Thymus (tissue), 11 donors: ENCODE data around the gene POLE4. TPM values are rescaled to one million over a fixed set of nuclear protein-coding genes. Genes with fewer than 3 reads are reported as not detected.

Source experiments
- DNase-seq, 9 donors: peaks; one replicate each; pipeline ENCODE4 v3.0.0-alpha.2; 2013; ENCODE audit warnings: low spot score in 9 of 9, low read depth in 6 of 9, missing footprints in 1 of 9
- H3K27ac ChIP-seq, 2 donors: one replicate each; pipeline ENCODE4 v1.5.1; 2013; ENCODE audit warnings: control low read depth in 1 of 2, low read depth in 1 of 2, low read length in 1 of 2, mild to moderate bottlenecking in 1 of 2, moderate library complexity in 1 of 2
- H3K27me3 ChIP-seq, 2 donors: one replicate each; pipeline ENCODE4 v1.5.1; 2013; ENCODE audit warnings: low read length in 1 of 2; ENCODE audit not compliant: control insufficient read depth in 2 of 2, insufficient read depth in 1 of 2
- H3K36me3 ChIP-seq, 2 donors: one replicate each; pipeline ENCODE4 v1.5.1; 2013; ENCODE audit warnings: low read length in 1 of 2, mild to moderate bottlenecking in 1 of 2, moderate library complexity in 1 of 2; ENCODE audit not compliant: control insufficient read depth in 2 of 2, insufficient read depth in 2 of 2
- H3K4me1 ChIP-seq, 2 donors: one replicate each; pipeline ENCODE4 v1.5.1; 2013; ENCODE audit warnings: low read length in 2 of 2; ENCODE audit not compliant: control insufficient read depth in 2 of 2, insufficient read depth in 2 of 2
- H3K4me3 ChIP-seq, 2 donors: one replicate each; pipeline ENCODE4 v1.5.1; 2013; ENCODE audit warnings: low read length in 2 of 2, control low read depth in 1 of 2, mild to moderate bottlenecking in 1 of 2
- H3K9me3 ChIP-seq, 2 donors: one replicate each; pipeline ENCODE4 v1.5.1; 2013; ENCODE audit warnings: low read length in 1 of 2, mild to moderate bottlenecking in 1 of 2; ENCODE audit not compliant: control insufficient read depth in 2 of 2, insufficient read depth in 1 of 2
- WGBS: extraction: QIAGEN DNeasy Blood & Tissue Kit; methylation state at CpG from one replicate; pipeline ENCODE4 v1.1.7; 2013; 5-methylcytosine and 5-hydroxymethylcytosine counted together
- polyA plus RNA-seq: library from polyadenylated mRNA; stranded (reverse); fragments of 200-250 nt; gene quantifications from one replicate; pipeline ENCODE4 v1.2.3, GENCODE V29; 2013
- total RNA-seq: library from RNA; stranded (reverse); fragments of 120-200 nt; gene quantifications from one replicate; pipeline ENCODE4 v1.2.4, GENCODE V29; 2013
- donor health status: healthy.

Gene POLE4
- total and polyA plus RNA-seq, 2 donors: 44.4 to 61.0 TPM

DNA sequence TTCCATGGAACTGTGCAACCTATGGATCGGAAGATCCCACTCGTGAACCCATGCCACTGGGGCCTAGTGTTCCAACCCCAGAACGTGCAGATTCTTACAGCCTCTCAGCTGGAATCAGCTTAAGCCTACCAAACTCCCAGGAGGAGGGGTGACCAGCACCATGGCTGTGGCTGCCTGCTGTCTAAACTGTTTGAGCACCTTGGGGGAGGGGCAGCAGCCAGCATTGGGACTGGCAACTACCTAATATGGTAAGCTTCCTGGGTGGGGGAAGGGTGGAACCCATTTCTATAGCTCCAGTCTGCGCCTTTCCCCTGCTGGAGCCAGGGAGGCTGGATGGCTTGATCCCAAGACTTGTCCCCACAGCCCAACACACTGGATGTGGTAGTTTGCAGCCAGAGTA, 10.7 kb upstream of the POLE4 start:
- Histone ChIP-seq H3K27me3 (no peaks in the 10 kb centered on the region), H3K4me1 (no peaks in the 10 kb centered on the region), H3K36me3 (peaks cover 0 to 4% of the 10 kb centered on the region in 2 donors), H3K4me3 (no peak overlapping the region), H3K9me3 (peaks cover 0 to 12% of the 10 kb centered on the region in 2 donors), H3K27ac (no peak overlapping the region)
- DNase-seq: no peak
- WGBS: 97% methylated on average over 4 of the region's 4 CpGs

DNA sequence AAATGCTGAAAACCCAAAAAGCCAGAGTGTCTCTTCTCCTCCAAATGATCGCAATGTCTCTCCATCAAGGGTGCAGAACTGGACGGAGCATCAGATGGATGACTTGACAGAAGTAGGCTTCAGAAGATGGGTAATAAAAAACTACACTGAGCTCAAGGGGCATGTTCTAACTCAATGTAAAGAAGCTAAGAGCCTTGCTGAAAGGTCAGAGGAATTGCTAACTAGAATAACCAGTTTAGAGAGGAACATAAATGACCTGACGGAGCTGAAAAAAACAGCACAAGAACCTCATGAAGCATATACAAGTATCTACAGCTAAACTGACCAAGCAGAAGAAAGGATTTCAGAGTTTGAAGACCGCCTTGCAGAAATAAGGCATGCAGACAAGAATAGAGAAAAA, 9.7 kb upstream of the POLE4 start:
- DNase-seq: no peak
- Histone ChIP-seq H3K27ac (no peak overlapping the region), H3K4me3 (no peak overlapping the region), H3K27me3 (no peaks in the 10 kb centered on the region), H3K36me3 (peaks cover 0 to 4% of the 10 kb centered on the region in 2 donors), H3K4me1 (no peaks in the 10 kb centered on the region), H3K9me3 (peaks cover 0 to 20% of the 10 kb centered on the region in 2 donors)
- 98% methylated on average over 4 of the region's 4 CpGs for WGBS

DNA sequence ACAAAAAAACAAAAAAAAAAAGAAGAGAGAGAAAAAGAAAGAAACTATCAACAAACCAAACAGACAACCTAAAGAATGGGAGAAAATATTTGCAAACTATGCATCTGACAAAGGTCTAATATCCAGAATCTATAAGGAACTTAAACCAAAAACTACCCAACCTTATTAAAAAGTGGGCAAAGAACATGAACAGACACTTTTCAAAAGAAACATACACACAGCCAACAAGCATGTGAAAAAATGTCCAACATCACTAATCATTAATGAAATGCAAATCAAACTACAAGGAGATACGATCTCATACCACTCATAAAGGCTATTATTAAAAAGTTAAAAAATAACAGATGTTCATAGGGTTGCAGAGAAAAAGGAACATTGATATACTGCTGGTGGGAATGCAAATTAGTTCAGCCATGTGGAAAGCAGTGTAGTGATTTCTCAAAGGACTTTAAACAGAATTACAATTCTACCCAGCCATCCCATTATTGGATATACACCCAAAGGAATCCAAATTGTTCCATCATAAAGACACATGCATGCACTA, 7.2 kb upstream of the POLE4 start:
- Histone ChIP-seq H3K9me3 (peaks cover 0 to 20% of the 10 kb centered on the region in 2 donors), H3K27ac (no peak overlapping the region), H3K27me3 (no peaks in the 10 kb centered on the region), H3K4me1 (no peaks in the 10 kb centered on the region), H3K4me3 (no peak overlapping the region), H3K36me3 (no peaks in the 10 kb centered on the region)
- 95% methylated on average over 1 of the region's 1 CpG for WGBS
- no peak for DNase-seq

DNA sequence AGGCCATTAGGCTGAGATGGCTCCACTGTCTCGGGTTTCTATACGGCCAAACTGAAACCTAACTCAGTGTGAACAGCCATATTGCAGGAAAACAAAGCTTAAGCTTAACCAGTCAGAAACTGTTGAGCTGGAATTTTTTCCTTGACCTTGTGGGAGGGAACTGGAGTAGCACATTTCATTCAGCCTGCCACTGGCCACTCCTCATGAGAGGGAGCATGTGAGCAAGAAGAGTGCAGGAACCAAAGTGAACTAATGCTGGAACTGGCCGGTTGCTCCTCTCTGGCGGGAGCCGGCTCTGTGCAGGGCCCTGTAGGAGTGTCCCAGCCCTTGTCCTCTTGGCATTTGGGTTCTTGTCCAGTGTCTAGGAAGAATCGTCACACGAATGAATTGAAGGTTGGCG, 5.9 kb upstream of the POLE4 start:
- peaks cover 0 to 19% of the 10 kb centered on the region in 2 donors for H3K9me3 ChIP-seq
- no peaks in the 10 kb centered on the region for H3K27me3 ChIP-seq
- no peaks in the 10 kb centered on the region for H3K36me3 ChIP-seq
- no peak for DNase-seq
- no peak overlapping the region for H3K4me3 ChIP-seq
- WGBS: 99% methylated on average over 8 of the region's 8 CpGs
- no peaks in the 10 kb centered on the region for H3K4me1 ChIP-seq
- no peak overlapping the region for H3K27ac ChIP-seq

DNA sequence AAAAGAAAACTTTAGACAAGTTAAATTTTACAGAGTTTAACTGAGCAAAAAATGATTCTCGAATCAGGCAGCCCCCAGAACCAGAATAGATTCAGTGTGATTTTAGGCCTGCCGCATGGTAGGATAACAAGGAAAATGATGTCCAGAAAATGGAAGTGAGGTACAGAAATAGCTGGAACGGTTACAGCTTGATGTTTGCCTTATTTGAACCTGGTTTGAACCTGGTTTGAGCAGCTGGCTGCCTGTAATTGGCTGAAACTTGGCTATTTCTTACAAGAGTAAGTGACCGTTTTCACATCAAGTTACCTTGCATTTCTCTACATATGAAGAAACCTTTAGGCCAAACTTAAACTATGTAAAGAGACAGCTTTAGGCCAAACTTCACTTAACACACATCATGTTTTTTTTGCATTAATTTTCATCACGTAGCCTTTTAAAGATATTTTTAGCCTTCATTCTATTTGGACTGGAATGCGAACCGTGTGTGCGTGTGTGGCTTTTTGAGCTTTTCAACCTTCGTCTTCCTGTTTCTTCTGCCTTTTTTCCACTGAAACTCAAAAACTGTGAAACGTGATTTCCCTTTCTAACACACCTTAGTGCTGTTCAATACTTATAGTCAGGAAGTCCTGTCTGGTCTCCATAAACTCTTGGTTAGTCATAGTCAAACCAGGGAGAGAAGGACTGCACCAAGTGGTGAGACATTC, 4.5 kb upstream of the POLE4 start:
- Histone ChIP-seq H3K36me3 (no peaks in the 10 kb centered on the region), H3K9me3 (peaks cover 0 to 11% of the 10 kb centered on the region in 2 donors), H3K4me1 (peaks cover under 1 to 6% of the 10 kb centered on the region in 2 donors), H3K27me3 (no peaks in the 10 kb centered on the region), H3K27ac (no peak overlapping the region), H3K4me3 (no peak overlapping the region)
- no peak for DNase-seq
- 93% methylated on average over 10 of the region's 10 CpGs for WGBS

DNA sequence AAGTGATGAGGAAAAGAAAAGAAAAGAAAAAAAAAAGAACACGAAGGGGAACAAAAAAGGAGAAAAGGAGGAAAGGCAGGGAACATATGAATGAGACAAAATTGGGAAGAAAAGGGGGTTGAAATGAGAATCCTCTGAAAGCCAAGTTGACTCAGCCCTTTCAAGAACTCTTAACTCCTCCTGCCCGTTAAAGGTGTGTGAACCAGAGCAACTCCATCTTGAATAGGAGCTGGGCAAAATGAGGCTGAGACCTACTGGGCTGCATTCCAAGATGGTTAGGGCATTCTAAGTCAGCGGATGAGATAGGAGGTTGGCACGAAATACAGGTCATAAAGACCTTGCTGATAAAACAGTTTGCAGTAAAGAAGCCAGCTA, 4.0 kb upstream of the POLE4 start:
- no peak for DNase-seq
- peaks cover 3 to 11% of the 10 kb centered on the region in 2 donors for H3K4me1 ChIP-seq
- no peak overlapping the region for H3K4me3 ChIP-seq
- no peak overlapping the region for H3K27ac ChIP-seq
- WGBS: 95% methylated on average over 4 of the region's 4 CpGs
- no peaks in the 10 kb centered on the region for H3K27me3 ChIP-seq
- peaks cover 0 to 17% of the 10 kb centered on the region in 2 donors for H3K9me3 ChIP-seq
- H3K36me3 ChIP-seq: no peaks in the 10 kb centered on the region

DNA sequence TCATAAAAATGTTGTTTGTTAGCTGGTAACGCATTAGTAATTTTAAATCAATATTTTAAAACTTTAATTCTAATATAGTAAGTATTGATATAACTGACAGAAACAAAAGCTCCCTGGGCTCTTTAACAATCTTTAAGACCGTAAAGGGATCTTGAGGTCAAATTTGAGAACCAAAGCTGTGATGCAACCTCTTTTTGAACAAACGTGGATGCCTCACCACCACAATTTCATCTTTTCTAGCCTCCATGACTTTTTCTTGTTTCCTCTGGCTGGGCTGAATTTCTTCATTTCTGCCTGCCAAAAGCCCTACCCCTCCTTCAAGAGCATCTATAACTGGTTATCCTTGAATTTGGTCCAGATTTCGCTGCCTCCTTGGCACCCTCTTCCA, 563 bp upstream of the POLE4 start:
- 84% methylated on average over 4 of the region's 4 CpGs for WGBS
- Histone ChIP-seq H3K36me3 (peaks cover 0 to 3% of the 10 kb centered on the region in 2 donors), H3K9me3 (peaks cover 0 to 17% of the 10 kb centered on the region in 2 donors), H3K27ac (peak overlapping the region; percentile 67 to 99), H3K4me3 (peak overlapping the region; percentile 34 to 83), H3K27me3 (no peaks in the 10 kb centered on the region), H3K4me1 (peaks cover 3 to 11% of the 10 kb centered on the region in 2 donors)
- peak in 1 of 9 donors; percentile 6 for DNase-seq

DNA sequence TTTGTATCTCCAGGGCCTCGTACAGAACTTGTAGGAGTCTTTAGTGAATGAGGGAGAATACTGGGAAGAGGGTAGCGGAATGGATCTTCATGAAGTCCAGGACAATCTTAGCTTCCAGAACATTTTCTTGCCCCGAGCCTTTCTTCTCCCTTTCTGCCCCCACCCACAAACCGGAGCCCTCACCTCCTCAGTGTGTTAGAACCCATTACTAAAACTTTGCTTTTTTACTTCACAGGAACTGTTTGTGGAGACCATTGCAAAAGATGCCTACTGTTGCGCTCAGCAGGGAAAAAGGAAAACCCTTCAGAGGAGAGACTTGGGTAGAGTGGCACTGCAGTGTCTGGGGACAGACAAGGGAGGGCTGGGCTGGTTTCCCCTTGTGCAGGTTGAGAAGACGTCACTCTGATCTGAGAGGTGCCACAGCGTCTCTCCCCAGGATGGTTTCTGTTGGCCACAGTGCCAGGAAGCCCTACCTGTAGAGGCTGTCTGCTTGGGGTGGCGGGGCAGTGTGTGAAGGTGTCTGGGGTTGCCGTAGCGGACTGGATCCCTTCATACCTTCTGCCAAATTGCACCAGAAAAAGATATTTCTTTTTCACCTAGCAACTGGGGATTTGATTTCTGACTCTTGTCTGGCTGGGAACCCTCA, 786 bp downstream of the POLE4 start:
- Histone ChIP-seq H3K27ac (peak overlapping the region; percentile 94 to 99), H3K4me1 (peaks cover 3 to 11% of the 10 kb centered on the region in 2 donors), H3K27me3 (no peaks in the 10 kb centered on the region), H3K36me3 (peaks cover 0 to 3% of the 10 kb centered on the region in 2 donors), H3K4me3 (peak overlapping the region; percentile 61 to 83), H3K9me3 (peaks cover 0 to 11% of the 10 kb centered on the region in 2 donors)
- DNase-seq: no peak
- 94% methylated on average over 10 of the region's 10 CpGs for WGBS

DNA sequence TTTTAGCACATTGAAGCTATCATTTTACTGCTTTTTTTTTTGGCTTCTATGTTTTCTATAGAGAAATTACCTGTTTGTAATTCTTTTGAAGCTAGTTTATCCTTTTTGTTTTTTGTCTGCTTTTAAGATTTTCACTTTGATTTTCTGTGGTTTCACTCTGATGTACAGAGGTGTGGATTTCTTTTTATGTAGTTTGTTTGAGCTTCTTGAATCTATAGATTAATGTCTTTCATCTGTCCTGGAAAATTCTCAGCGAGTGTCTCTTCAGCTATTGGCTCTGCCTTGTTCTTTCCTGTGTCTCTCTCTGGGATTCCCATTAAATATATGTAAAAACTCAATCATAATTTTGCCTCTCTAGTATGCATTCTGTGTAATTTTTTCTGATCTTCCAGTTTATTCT, 8.4 kb downstream of the POLE4 start:
- Histone ChIP-seq H3K4me3 (no peak overlapping the region), H3K27me3 (no peaks in the 10 kb centered on the region), H3K9me3 (no peaks in the 10 kb centered on the region), H3K27ac (no peak overlapping the region), H3K4me1 (no peaks in the 10 kb centered on the region), H3K36me3 (no peaks in the 10 kb centered on the region)
- peak in 4 of 9 donors; percentile 2 to 62 (median 20) for DNase-seq
- 47% methylated on average over 1 of the region's 1 CpG for WGBS
